RWPE2 (cell line): ENCODE measurements around the gene HRAS.
"Not testable (repeated sequence)": the region's sequence is repeated elsewhere in the genome, so short reads cannot be mapped to it uniquely, and the experiment has no call there.

ENCODE experiments used
- ATAC-seq: fragments of 200-7000 bp; cut with Tn5 transposase; 3 replicates; pipeline ENCODE4 v1.9.1; 2021; ENCODE audit warnings: low read depth
- DNase-seq: peaks from one replicate; pipeline ENCODE4 v3.0.0-alpha.2; 2020; ENCODE audit warnings: low spot score
- H3K27ac ChIP-seq: fragments of 450-650 bp; 2 replicates; pipeline ENCODE4 v1.5.1; 2017; ENCODE audit warnings: mild to moderate bottlenecking; ENCODE audit not compliant: poor library complexity, severe bottlenecking
- H3K27me3 ChIP-seq: fragments of 250-450 bp; sonication (Bioruptor Pico); 2 replicates; pipeline ENCODE4 v1.5.1; 2021; ENCODE audit warnings: mild to moderate bottlenecking, moderate library complexity; ENCODE audit not compliant: insufficient read depth, poor library complexity, severe bottlenecking
- H3K36me3 ChIP-seq: fragments of 250-450 bp; sonication (Bioruptor Pico); 2 replicates; pipeline ENCODE4 v1.5.1; 2020; ENCODE audit warnings: low read depth, mild to moderate bottlenecking, moderate library complexity
- H3K4me1 ChIP-seq: fragments of 250-450 bp; sonication (Bioruptor Pico); 2 replicates; pipeline ENCODE4 v1.5.1; 2021; ENCODE audit warnings: mild to moderate bottlenecking, moderate library complexity; ENCODE audit not compliant: insufficient read depth, poor library complexity, severe bottlenecking
- H3K4me3 ChIP-seq: fragments of 250-450 bp; sonication (Bioruptor Pico); 2 replicates; pipeline ENCODE4 v1.5.1; 2021; ENCODE audit warnings: mild to moderate bottlenecking, moderate library complexity; ENCODE audit not compliant: severe bottlenecking
- H3K9me3 ChIP-seq: fragments of 250-450 bp; sonication (Bioruptor Pico); 2 replicates; pipeline ENCODE4 v1.5.1; 2021; ENCODE audit warnings: mild to moderate bottlenecking, moderate library complexity; ENCODE audit not compliant: severe bottlenecking
- CTCF ChIP-seq: fragments of 450-650 bp; IDR thresholded peaks from one replicate; pipeline ENCODE4 v1.5.1; 2017; ENCODE audit warnings: mild to moderate bottlenecking, moderate library complexity; ENCODE audit not compliant: poor library complexity, severe bottlenecking

HRAS gene

GRCh38 chr11:521177-521688, 14.1 kb downstream of the HRAS start:
- Histone ChIP-seq H3K4me3 (no peak overlapping the region), H3K36me3 (no peaks in the 10 kb centered on the region; the same call in 1 of the 2 replicates), H3K27me3 (no peaks in the 10 kb centered on the region), H3K9me3 (peaks cover 2% of the 10 kb centered on the region), H3K27ac (no peak overlapping the region), H3K4me1 (no peaks in the 10 kb centered on the region)
- TF ChIP-seq CTCF = no peak
- DNase-seq = no peak
- ATAC-seq = no peak

GRCh38 chr11:520428-521176, 14.8 kb downstream of the HRAS start:
- Histone ChIP-seq H3K36me3 (no peaks in the 10 kb centered on the region; the same call in 1 of the 2 replicates), H3K27me3 (no peaks in the 10 kb centered on the region), H3K4me1 (peaks cover 5% of the 10 kb centered on the region), H3K9me3 (peaks cover 2% of the 10 kb centered on the region), H3K4me3 (no peak overlapping the region), H3K27ac (no peak overlapping the region)
- ATAC-seq = no peak
- no peak for TF ChIP-seq CTCF
- no peak for DNase-seq

DNA sequence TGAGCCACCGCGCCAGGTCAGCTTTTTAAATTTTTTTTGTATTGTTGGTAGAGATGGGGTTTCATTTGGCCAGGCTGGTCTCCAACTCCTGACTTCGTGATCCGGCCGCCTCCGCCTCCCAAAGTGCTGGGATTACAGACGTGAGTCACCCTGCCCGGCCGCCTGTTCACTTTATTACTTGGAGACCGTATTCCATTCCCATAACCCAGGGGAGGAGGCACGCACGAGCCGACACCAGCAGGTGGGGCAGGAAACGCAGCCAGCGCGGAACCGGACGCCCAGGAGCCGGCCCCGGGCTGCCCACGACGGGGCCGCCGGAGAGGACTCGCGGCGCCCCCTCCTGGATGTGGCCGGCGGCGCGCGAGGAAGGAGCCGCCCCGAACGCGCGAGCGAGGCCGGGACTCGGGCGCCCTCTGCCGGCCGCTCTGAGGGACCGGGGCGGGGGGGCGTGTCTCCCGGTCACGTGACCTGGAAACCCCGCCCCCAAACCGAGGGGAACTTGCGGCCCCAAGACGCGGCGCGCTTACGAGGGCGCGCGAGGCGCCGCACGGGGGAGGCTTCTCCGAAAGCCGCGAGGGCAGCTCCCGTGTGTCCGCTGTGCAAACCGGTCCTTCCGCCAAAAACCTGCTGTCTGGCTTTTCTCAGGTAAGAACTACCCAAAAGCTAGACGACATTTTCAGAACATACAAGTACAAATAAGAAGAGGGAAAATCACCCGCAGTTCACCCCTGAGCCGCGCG, 16.7 kb downstream of the HRAS start:
- ATAC-seq (peak; percentile 87), DNase-seq (peak; percentile 95)
- Histone ChIP-seq H3K36me3 (no peaks in the 10 kb centered on the region; the same call in none of the 2 replicates), H3K4me3 (peak overlapping the region; percentile 7), H3K27ac (peak overlapping the region; percentile 95), H3K9me3 (peaks cover 2% of the 10 kb centered on the region), H3K27me3 (no peaks in the 10 kb centered on the region), H3K4me1 (peaks cover 16% of the 10 kb centered on the region)
- TF ChIP-seq CTCF = peak; percentile 99

DNA sequence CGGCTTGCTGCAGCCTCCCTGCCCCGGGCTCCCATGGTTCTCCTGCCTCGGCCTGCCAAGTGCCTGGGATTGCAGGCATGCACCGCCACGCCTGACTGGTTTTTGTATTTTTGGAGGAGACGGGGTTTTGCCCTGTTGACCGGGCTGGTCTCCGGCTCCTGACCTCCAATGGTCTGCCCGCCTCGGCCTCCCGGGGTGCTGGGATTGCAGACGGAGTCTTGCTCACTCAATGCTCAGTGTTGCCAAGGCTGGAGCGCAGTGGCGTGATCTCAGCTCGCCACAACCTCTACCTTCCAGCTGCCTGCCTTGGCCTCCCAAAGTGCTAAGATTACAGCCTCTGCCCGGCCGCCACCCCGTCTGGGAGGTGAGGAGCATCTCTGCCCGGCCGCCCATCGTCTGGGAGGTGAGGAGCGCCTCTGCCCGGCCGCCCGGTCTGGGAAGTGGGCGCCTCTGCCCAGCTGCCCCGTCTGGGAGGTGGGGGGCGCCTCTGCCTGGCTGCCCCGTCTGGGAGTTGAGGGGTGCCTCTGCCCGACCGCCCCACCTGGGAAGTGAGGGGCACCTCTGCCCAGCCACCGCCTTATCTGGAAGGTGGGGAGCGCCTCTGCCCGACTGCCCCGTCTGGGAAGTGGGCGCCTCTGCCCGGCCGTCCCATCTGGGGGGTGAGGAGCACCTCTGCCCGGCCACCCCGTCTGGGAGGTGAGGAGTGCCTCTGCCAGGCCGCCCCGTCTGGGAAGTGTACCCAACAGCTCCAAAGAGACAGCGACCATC, 18.3 kb downstream of the HRAS start:
- H3K4me3 ChIP-seq, DNase-seq, H3K9me3 ChIP-seq, H3K27me3 ChIP-seq, ATAC-seq, H3K36me3 ChIP-seq: not testable (repeated sequence)
- Histone ChIP-seq H3K4me1 (peaks cover 16% of the 10 kb centered on the region), H3K27ac (peak overlapping the region; percentile 95)

GRCh38 chr11:516400-516799, 19.0 kb downstream of the HRAS start:
- Histone ChIP-seq H3K4me1 (peaks cover 16% of the 10 kb centered on the region), H3K27me3 (no peaks in the 10 kb centered on the region), H3K9me3 (peaks cover 2% of the 10 kb centered on the region), H3K4me3 (no peak overlapping the region), H3K27ac (peak overlapping the region; percentile 95), H3K36me3 (peaks cover 4% of the 10 kb centered on the region)
- DNase-seq (no peak), ATAC-seq (no peak)
- no peak for TF ChIP-seq CTCF
